ENCODE results near the gene THSD8.
"Not testable (repeated sequence)": the region's sequence is repeated elsewhere in the genome, so short reads cannot be mapped to it uniquely, and the experiment has no call there.

GRCh38 chr19:12817810-12818209 is 15.9 kb downstream of the THSD8 start:
- not testable (repeated sequence) for TF ChIP-seq CTCF (IDR thresholded peaks at IDR 0.05; ENCODE audit: poor library complexity); EZH2phosphoT487 (IDR thresholded peaks at IDR 0.05; ENCODE audit: low read depth, severe bottlenecking, unreplicated experiment); EZH2 (IDR thresholded peaks at IDR 0.05; ENCODE audit: borderline replicate concordance)
